ENCODE data around the gene CXCR6. TPM values are rescaled to one million over a fixed set of nuclear protein-coding genes. Genes with fewer than 3 reads are reported as not detected.

The CXCR6 gene
- total RNA-seq, 1 donor from 2014 or later, result not detected

DNA sequence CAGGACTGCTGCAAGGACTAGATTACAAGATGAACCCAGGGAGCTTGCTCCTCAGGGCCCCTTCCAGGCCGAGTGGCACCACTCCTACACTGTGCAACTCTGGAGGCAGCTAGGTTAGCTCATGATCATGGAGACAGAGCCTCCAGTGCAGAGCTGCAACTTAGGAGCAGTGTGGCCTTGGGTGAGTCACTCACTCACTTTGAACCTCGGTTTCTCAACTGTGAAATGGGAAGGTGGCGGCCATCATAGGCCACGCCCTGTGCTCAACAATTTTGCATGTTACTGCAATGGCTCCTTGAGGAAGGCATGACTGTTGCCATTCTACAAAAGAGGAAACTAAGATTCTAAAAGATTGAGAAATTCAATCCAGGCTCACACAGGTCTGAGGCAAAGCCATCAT, 11.2 kb upstream of the CXCR6 start:
- Mint-ChIP-seq H3K36me3 (ENCODE audit: insufficient read depth) (peaks cover 32% of the 10 kb centered on the region), H3K9me3 (ENCODE audit: low read depth) (no peaks in the 10 kb centered on the region), H3K4me3 (ENCODE audit: low read depth) (no peak overlapping the region), H3K4me1 (ENCODE audit: low read depth) (no peaks in the 10 kb centered on the region), H3K27ac (no peak overlapping the region), H3K27me3 (no peaks in the 10 kb centered on the region)
- no peak for DNase-seq (ENCODE audit: low spot score, unreplicated experiment)
- TF ChIP-seq, protein P1, sequence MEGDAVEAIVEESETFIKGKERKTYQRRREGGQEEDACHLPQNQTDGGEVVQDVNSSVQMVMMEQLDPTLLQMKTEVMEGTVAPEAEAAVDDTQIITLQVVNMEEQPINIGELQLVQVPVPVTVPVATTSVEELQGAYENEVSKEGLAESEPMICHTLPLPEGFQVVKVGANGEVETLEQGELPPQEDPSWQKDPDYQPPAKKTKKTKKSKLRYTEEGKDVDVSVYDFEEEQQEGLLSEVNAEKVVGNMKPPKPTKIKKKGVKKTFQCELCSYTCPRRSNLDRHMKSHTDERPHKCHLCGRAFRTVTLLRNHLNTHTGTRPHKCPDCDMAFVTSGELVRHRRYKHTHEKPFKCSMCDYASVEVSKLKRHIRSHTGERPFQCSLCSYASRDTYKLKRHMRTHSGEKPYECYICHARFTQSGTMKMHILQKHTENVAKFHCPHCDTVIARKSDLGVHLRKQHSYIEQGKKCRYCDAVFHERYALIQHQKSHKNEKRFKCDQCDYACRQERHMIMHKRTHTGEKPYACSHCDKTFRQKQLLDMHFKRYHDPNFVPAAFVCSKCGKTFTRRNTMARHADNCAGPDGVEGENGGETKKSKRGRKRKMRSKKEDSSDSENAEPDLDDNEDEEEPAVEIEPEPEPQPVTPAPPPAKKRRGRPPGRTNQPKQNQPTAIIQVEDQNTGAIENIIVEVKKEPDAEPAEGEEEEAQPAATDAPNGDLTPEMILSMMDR (IDR thresholded peaks at IDR 0.05; ENCODE audit: unreplicated experiment), result no peak

DNA sequence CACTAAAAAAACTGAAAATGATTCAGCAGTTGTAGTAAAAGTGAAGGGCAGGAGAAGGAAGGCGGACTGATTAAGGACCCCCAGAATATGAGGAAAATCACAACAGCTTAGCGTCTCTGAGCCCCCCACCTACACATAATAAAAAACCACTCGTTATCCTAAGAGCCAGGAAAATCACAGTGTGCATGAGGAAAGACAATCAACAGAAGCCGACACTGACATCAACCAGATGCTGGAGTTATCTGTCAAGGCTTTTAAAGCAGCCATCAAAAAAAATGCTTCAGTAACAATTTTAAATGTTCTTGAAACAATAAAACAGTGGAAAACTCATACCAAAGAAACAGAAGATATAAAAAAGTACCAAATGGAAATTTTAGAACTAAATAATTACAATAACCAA, 9.7 kb upstream of the CXCR6 start:
- no peaks in the 10 kb centered on the region for H3K9me3 Mint-ChIP-seq (ENCODE audit: low read depth)
- no peaks in the 10 kb centered on the region for H3K4me1 Mint-ChIP-seq (ENCODE audit: low read depth)
- H3K36me3 Mint-ChIP-seq (ENCODE audit: insufficient read depth), result peaks cover 30% of the 10 kb centered on the region
- TF ChIP-seq, protein P1 (IDR thresholded peaks at IDR 0.05; ENCODE audit: unreplicated experiment), result no peak
- H3K4me3 Mint-ChIP-seq (ENCODE audit: low read depth), result no peak overlapping the region
- H3K27ac Mint-ChIP-seq, result no peak overlapping the region
- no peak for DNase-seq (ENCODE audit: low spot score, unreplicated experiment)
- H3K27me3 Mint-ChIP-seq, result no peaks in the 10 kb centered on the region

DNA sequence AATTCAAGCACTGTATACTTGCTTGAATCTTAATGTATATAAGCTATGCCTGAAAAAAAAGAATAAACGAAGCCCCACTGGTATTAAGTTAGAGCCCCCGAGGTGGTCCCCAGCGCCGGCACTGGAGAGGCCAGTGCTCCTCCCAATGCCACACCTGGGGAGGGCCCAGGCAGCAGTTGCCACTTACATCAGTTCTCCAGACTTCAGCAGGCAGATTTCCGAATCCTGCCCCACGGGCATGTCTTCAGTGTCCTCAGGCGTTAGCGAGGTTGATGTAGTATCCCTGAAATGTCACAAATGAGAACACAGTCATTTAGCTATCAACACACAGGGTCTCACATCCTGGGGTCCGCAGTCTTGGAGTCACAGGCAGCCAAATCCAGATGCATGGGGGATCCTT, 7.0 kb upstream of the CXCR6 start:
- no peak overlapping the region for H3K4me3 Mint-ChIP-seq (ENCODE audit: low read depth)
- no peak for DNase-seq (ENCODE audit: low spot score, unreplicated experiment)
- H3K4me1 Mint-ChIP-seq (ENCODE audit: low read depth), result peaks cover 15% of the 10 kb centered on the region
- TF ChIP-seq, protein P1 (IDR thresholded peaks at IDR 0.05; ENCODE audit: unreplicated experiment), result no peak
- no peaks in the 10 kb centered on the region for H3K27me3 Mint-ChIP-seq
- no peaks in the 10 kb centered on the region for H3K9me3 Mint-ChIP-seq (ENCODE audit: low read depth)
- no peak overlapping the region for H3K27ac Mint-ChIP-seq
- peaks cover 25% of the 10 kb centered on the region for H3K36me3 Mint-ChIP-seq (ENCODE audit: insufficient read depth)

DNA sequence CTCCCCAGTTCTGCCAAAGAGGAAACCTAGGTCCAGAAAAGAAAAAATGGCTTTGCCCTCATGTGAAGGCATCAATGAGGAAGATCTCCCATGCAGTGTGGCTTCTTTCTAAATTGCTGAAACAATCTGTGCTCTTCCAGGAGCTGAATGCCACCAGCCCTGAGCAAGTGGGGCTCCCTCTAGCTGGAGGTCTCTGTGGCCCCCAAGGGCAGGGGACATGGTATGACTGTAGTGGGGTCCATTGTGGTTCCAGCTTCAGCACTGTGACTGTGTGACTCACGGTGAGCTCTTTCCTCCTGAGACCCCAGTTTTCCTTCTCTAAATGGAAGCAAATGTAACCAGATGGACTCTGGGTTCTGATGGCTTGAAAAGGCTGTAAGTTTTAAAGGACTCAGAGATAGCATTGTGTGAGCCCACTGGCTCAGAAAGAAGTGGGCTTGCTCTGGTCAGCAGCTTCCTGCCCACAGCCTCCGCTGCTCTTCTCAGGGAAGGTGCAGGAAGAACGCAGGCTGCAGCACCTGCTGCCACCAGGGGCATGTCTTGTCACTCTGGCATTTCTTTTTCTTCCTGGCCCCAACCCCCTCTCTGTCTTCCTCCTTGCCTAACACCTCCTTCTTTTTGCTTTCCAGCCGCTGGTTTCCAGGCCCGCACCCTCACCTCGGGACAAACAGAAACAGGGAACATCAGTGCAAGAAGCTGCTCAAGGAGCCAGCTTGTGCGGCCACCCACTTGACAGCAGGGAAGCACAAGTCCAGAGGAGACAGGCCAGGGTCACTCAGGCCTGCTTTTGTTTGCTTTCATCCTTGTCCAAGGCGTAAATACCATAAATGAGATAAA, 5.8 kb upstream of the CXCR6 start:
- Mint-ChIP-seq H3K4me3 (ENCODE audit: low read depth) (no peak overlapping the region), H3K4me1 (ENCODE audit: low read depth) (peaks cover 15% of the 10 kb centered on the region), H3K27ac (no peak overlapping the region), H3K36me3 (ENCODE audit: insufficient read depth) (peaks cover 24% of the 10 kb centered on the region), H3K27me3 (no peaks in the 10 kb centered on the region), H3K9me3 (ENCODE audit: low read depth) (no peaks in the 10 kb centered on the region)
- DNase-seq (ENCODE audit: low spot score, unreplicated experiment), result no peak
- TF ChIP-seq, protein P1 (IDR thresholded peaks at IDR 0.05; ENCODE audit: unreplicated experiment), result no peak

DNA sequence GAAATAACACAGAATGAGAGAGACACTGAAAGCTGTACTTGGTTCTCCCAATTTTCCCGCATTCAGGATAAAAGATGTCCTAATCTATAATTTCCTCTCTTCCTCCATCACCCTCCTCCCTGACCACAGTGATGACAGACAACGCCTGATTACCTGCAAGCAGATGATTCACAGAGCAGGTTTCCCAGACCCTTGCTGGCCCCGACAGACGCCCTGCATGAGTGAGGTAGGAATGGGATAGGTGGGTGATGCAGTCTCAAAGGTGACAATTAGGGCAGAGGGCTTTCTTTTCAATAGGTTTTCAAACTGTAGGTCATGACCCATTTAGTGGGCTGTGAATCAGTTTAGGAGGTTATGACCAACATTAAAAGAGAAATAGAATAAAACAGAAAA, 5.2 kb upstream of the CXCR6 start:
- no peaks in the 10 kb centered on the region for H3K27me3 Mint-ChIP-seq
- H3K9me3 Mint-ChIP-seq (ENCODE audit: low read depth), result no peaks in the 10 kb centered on the region
- H3K27ac Mint-ChIP-seq, result no peak overlapping the region
- DNase-seq (ENCODE audit: low spot score, unreplicated experiment), result no peak
- TF ChIP-seq, protein P1 (IDR thresholded peaks at IDR 0.05; ENCODE audit: unreplicated experiment), result no peak
- H3K4me3 Mint-ChIP-seq (ENCODE audit: low read depth), result no peak overlapping the region
- peaks cover 24% of the 10 kb centered on the region for H3K36me3 Mint-ChIP-seq (ENCODE audit: insufficient read depth)
- H3K4me1 Mint-ChIP-seq (ENCODE audit: low read depth), result peaks cover 15% of the 10 kb centered on the region
